ENCODE results near the gene EFCAB10. TPM values are rescaled to one million over a fixed set of nuclear protein-coding genes. Genes with fewer than 3 reads are reported as not detected.

EFCAB10 gene
- total RNA-seq, 4 donors from 2014 or later: not detected

- no peak overlapping the region for H3K27ac ChIP-seq
- no peak overlapping the region for H3K4me3 ChIP-seq
- H3K4me1 ChIP-seq: peaks cover 0 to 8% (median 4%) of the 10 kb centered on the region in 3 donors
- no peaks in the 10 kb centered on the region for H3K9me3 ChIP-seq
- DNase-seq: no peak
- no peaks in the 10 kb centered on the region for H3K36me3 ChIP-seq
- peaks cover 0 to 9% (median 0%) of the 10 kb centered on the region in 4 donors for H3K27me3 ChIP-seq
- intact Hi-C loops (cut with DNase I): no loop called here
- no peak for TF ChIP-seq POLR2A (IDR thresholded peaks at IDR 0.05)
- TF ChIP-seq CTCF (IDR thresholded peaks at IDR 0.05): no peak
- 75 to 84% methylated on average over 19 to 22 of the region's 22 CpGs for WGBS, 2 donors
Measured at GRCh38 chr7:105580022-105580740, 1.1 kb downstream of the EFCAB10 start.

- TF ChIP-seq POLR2A (IDR thresholded peaks at IDR 0.05): no peak
- TF ChIP-seq CTCF (IDR thresholded peaks at IDR 0.05): no peak
- Histone ChIP-seq H3K4me1 (peaks cover 0 to 8% (median 4%) of the 10 kb centered on the region in 3 donors), H3K27ac (no peak overlapping the region), H3K9me3 (no peaks in the 10 kb centered on the region), H3K36me3 (no peaks in the 10 kb centered on the region), H3K4me3 (no peak overlapping the region), H3K27me3 (peaks cover 0 to 9% (median 0%) of the 10 kb centered on the region in 4 donors)
- intact Hi-C loops (cut with DNase I): no loop called here
- DNase-seq: no peak
Measured at GRCh38 chr7:105578496-105578895, 2.8 kb downstream of the EFCAB10 start.

GRCh38 chr7:105577251-105577650 is 4.0 kb downstream of the EFCAB10 start:
- 58 to 60% methylated on average over 1 of the region's 1 CpG for WGBS, 2 donors
- no peak for DNase-seq

GRCh38 chr7:105571891-105572290 is 9.4 kb downstream of the EFCAB10 start:
- no peaks in the 10 kb centered on the region for H3K27me3 ChIP-seq
- TF ChIP-seq POLR2A (IDR thresholded peaks at IDR 0.05): no peak
- TF ChIP-seq CTCF (IDR thresholded peaks at IDR 0.05): no peak
- peaks cover 0 to 30% (median 4%) of the 10 kb centered on the region in 3 donors for H3K36me3 ChIP-seq
- intact Hi-C loops (cut with DNase I): no loop called here
- WGBS, 2 donors: 77 to 80% methylated on average over 2 of the region's 2 CpGs
- no peaks in the 10 kb centered on the region for H3K4me1 ChIP-seq
- no peaks in the 10 kb centered on the region for H3K9me3 ChIP-seq
- DNase-seq: no peak
- H3K27ac ChIP-seq: no peak overlapping the region
- no peak overlapping the region for H3K4me3 ChIP-seq

More at GRCh38 chr7:105577251-105577650, 4.0 kb downstream of the EFCAB10 start:
- Histone ChIP-seq H3K9me3 (no peaks in the 10 kb centered on the region), H3K27ac (no peak overlapping the region), H3K4me3 (no peak overlapping the region), H3K4me1 (peaks cover 0 to 8% (median 4%) of the 10 kb centered on the region in 3 donors), H3K27me3 (peaks cover 0 to 9% (median 0%) of the 10 kb centered on the region in 4 donors), H3K36me3 (no peaks in the 10 kb centered on the region)
- no peak for TF ChIP-seq CTCF (IDR thresholded peaks at IDR 0.05)
- no peak for TF ChIP-seq POLR2A (IDR thresholded peaks at IDR 0.05)
- intact Hi-C loops (cut with DNase I): no loop called here

GRCh38 chr7:105567821-105568220 is 13.5 kb downstream of the EFCAB10 start:
- WGBS, 2 donors: 93 to 94% methylated on average over 3 of the region's 3 CpGs
- H3K4me1 ChIP-seq: no peaks in the 10 kb centered on the region
- DNase-seq: no peak
- H3K27ac ChIP-seq: no peak overlapping the region
- H3K4me3 ChIP-seq: no peak overlapping the region
- no peak for TF ChIP-seq CTCF (IDR thresholded peaks at IDR 0.05)
- no peak for TF ChIP-seq POLR2A (IDR thresholded peaks at IDR 0.05)
- no peaks in the 10 kb centered on the region for H3K27me3 ChIP-seq
- intact Hi-C loops (cut with DNase I): no loop called here
- peaks cover 0 to 70% (median 11%) of the 10 kb centered on the region in 3 donors for H3K36me3 ChIP-seq
- H3K9me3 ChIP-seq: no peaks in the 10 kb centered on the region

Data from esophagus squamous epithelium (tissue), 5 donors.